HG02885 (cell line): ENCODE results near the gene KRT6C.

ENCODE experiments used
- ATAC-seq: cut with Tn5 transposase; IDR thresholded peaks from one replicate; pipeline ENCODE4 v1.9.1; 2021; ENCODE audit warnings: mild to moderate bottlenecking; ENCODE audit not compliant: unreplicated experiment, poor library complexity

Gene KRT6C

DNA sequence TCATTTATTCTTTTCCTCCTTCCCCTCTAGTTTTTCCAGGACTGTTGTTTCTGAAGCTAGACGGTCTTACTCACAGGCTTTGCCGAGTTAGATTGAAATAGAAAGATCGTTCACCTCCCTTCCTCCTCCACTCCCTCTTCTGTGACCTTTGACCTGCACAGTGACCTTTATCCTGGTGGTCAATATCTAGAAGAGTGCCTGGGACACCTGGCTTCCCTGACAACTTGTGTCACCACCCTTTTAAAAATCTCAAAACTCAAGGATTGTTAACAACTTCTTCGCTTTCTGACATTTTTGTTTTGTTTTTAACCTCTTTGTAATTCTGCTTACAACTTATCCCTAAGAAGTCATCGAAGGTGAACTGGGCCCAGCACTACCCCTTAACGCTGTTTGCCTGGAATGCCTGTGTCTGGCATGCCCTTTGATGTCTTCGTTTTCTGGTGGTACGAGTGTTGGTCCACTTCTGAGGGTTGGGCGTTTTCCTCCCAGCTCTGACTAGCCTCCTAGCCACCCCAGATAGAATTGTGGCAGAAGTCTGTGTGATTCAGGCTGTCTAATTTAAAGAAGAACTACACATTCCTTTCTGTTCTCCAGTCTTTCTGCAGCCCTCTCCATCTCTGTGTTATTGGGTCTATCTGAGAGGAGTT, 36.7 kb downstream of the KRT6C start:
- ATAC-seq = no peak

DNA sequence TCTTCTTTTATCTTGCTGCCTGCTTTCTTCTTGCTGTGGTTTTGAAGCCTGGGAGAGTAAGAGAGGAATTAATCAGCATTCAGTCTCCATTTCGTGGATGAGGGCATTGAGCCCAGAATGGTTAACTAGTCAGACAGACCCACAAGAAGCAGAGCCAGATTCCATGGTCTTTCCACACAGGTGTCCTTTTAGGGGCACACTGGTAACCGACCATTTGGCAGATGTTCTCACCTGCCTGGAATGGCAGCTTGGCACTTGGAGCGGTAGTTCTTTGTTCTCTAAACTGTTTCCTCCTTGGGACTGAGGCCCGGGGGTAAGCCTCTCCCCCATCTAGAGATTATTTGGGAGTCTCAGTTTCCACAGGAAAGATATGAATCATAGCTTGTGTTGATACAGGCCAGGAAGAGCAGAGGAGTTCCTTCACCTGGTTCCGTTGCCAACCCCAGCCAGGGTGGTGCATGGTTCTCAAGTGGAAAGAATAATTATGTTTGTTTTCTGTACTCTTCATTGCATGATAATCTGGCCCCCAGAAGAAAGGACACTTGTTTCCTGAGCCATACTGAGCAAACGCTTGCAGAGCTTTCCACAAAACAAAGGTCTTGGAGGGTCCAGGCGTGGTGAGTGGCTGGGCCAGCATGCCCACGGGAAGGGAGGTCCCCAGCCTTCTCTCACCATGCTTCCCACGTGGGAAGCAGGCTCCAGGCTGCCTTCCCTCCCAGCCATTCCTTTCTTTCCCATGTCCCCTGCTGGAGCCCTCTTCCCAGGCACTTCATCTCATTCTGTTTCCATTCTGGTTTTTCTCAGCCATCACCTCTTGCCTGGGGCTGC, 37.4 kb downstream of the KRT6C start:
- no peak for ATAC-seq

DNA sequence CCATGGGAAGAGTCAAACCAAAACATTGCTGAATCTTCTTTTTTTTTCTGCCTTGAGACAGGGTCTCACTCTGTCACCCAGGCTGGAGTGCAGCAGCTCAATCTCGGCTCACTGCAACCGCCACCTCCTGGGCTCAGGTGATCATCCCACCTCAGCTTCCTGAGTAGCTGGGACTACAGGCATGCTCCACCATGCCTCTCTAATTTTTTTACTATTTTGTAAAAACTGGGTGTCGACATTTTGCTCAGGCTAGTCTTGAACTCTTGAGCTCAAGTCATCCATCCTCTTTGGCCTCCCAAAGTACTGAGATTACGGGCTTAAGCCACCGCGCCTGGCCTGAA, 38.0 kb downstream of the KRT6C start:
- ATAC-seq = no peak

DNA sequence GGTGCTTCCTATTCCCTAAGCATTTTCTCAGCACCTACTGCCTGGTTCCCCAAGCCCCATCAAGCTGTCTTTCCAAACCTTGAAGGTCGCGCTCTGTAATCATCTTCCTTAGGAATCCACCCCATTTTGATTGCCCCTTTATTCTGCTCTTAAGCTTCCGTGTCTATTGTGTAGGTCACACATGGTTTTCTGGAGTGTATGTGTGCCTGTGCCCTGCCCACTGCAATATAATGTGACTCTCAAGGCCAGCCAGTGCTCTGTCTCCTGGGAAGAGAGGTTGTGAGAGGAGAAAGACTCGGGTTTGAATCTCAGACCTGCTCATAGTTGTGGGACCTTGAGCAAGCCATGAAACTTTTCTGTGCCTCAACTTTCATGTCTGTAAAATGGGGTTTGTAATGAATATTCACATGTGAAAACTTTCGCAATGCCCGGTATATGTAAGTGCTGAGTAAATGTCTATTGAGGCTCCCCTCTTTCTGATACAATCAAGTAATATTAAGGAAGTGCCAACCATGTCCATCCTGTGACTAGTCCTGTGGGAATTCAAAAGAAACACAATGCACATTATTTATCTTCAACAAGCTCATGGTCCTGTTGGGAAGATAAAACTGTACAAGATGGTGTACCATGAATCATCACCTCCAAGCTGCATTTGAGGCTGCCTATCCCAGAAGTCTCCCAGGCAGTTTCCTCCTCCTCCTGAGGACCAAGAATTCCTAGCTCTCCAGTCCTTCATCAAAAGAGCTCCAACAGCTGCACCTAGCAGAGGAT, 38.7 kb downstream of the KRT6C start:
- ATAC-seq = no peak

DNA sequence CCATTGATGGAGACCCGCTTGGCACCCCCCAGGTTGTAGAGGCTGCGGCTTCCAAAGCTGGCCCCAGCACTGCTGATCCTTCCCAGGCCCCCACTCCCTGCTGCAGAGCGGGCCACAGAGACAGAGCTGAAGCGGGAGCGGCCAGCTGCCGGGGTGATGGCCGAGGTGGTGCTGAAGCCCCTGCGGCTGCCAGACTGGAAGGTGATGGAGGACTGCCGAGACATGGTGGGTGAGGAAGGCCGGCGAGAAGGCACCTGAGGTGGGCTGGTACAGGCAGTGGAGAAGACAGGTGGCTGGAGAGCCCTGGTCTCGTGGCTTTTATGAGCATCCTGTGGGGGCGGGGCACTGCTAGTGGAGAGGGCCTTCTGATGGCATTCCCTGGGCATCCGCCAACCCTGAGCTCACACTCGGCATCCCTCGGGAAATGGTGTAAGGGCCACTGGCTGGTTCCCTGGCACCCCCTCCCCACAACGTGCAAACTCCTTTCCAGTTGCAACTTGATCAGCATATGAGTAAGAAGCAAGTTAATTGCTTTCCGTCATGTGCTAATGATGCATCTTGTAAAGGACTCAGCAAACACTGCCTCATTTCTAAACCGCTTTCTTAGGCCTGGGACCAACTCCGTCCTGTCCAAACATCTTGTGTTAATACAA, 39.4 kb downstream of the KRT6C start, which contains the start of gene KRT75:
KRT75 (minus strand) TSS at position 291 of the 653 bp plus-strand sequence; CDS start at position 224, 67 bp downstream.
- no peak for ATAC-seq

DNA sequence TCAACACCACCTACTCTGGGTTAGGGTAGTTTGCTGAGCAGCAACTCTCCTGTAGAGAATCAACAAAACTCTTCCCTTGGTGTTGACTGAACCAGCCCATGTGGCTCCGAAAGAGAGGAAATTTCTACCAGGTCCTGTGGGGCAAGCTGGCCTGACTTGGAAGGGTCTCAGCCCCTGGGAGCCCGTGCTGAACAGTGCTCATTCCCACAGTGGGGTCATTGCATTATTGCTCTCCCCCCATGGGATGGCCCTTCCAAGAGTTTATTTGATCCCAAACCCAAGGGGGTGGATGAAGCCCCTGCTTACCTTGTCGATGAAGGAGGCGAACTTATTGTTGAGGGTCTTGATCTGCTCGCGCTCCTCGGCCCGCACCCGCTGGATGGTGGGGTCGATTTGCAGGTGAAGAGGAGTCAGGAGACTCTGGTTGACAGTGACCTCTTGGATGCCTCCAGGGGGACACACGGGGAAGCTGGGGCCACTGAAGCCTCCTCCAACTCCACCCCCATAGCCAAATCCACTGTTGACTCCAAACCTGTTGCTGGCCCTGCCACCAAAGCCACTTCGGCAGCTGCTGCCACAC, 40.0 kb downstream of the KRT6C start:
- no peak for ATAC-seq

DNA sequence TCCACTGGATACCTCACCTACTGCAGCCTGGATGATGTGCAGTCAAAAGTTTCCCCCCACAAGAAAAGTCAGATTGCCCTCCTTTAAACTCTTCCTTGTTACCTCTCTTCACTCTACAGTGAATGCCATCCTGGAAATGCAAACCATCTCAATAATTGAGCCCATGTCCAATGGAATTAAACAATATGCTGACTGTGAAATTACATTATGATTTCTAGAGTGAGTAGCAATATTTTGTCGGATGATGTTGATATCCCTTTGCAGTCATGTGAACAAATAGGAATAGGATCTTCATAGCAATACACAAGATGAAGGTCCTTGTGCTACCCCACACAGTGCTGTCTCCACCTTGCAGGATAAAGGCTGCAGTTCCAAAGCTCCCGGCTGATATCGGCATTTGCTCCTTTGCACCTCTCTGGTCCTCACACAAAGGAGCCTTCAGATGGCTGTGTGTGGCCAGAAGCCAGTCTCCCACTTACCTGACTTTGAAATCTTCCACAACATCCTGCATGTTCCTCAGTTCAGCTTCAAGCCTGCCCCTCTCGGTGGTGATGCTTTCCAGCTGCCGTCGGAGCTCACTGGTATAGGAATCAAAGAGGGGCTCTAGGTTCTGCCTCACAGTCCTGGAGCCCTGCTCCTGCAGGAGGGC, 40.9 kb downstream of the KRT6C start:
- ATAC-seq = no peak

DNA sequence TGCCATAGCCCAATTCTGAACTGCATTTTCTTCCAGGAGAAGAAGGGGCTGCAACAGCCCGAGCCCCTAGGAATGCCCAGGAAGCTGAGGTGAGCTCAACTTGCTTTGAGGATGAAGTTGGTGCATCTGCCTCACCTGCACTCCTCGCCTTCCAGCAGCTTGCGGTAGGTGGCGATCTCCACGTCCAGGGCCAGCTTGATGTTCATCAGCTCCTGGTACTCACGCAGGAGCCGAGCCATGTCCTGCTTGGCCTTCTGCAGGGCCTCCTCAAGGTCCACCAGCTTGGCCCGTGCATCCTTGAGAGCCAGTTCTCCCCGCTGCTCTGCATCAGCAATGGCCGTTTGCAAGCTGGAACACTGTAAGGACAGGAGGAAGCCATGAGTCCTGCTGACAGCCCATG, 45.5 kb downstream of the KRT6C start:
- ATAC-seq = no peak

DNA sequence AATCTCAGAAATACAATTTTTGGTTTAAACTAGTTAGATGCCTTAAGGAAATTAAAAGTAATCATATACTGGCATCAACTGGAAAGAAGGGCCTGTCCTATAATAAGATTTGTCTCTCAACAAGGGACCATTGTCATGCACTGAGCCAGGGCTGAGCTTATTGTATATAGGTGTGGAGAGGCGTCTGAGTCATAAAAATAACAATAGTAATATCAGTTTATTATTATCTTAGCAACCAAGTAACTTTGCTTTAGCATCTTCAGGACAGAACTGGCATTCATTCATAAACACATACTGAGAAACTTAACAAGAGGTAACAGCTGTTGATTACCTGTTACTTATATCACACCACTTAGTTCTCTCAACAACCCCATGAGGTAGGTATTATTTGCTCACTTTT, 46.5 kb downstream of the KRT6C start:
- no peak for ATAC-seq

DNA sequence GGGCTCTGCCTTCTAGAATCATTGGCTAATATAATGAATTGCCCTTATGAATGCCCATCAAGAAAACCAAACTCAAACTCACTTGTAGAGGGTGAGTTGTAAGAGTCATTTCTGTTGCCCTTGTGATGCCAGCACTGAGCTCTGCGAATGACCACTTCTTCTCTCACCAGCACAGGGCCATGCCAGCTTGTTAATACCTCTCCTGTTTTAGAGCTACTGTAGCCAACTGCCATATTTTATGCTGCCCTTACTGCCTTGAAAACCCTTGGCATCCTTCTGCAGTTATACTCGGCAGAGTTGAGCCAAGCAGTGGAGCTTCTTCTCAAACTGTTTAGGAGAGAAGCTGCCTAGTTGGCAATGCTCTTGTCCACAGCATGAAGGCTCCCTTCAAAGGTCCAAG, 47.6 kb downstream of the KRT6C start:
- ATAC-seq = no peak

DNA sequence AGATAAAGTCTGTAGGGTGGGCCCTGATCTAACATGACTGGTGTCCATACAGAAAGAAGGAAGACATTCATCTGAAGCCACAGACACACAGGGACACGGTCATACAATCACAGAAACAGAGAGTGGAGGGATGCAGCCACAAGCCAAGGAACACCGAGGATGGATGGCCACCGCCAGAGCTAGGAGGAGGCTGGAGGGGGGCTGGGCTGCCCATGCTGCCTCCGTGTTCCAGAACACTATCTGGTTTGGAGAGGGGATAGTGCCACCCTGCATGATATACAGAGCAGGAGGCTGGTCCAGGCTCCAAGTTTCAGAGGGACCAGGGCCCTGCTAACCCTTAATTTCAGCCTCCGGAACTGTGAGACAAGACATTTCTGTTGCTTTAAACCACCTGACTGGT, 48.1 kb downstream of the KRT6C start:
- ATAC-seq = no peak

DNA sequence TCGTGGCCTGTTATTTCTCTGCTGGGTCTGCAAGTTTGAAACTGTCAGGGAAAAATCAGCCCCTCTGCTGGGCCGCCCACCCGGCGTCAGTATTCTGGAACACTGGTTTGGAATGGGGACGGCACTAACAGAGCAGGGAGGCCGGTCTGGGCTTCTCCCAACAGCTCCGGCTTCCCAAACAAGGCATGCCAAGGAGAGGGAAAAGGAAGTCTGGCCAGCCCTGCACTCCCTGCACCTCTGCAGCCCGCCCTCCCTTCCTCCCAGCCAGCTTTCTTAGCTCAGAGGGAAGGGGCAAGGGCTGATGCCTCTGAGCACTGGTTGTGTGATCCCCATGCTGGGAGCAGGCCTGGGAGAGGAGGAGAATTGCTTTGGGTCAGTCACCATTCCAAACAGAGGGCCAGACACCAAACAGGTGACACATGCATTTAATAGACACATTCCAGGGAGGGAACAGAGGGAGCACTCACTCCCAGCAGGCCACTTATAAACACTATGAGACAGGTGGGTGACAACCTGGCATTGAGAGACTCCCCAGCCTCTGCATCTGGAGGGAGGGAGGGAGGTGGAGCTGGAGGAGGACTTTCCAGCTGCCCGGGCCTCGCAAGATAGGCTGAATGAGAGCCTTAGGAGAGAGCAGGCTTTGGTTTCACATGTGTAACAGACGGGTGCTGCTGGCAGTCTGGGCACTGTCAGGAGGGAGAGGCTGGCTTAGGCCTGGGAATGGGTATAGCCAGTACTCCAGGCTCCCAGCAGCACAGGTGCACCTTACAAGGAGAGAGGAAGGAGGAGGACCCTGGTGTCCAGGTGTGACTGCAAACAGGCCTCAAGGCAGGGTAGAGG, 49.7 kb downstream of the KRT6C start:
- no peak for ATAC-seq

DNA sequence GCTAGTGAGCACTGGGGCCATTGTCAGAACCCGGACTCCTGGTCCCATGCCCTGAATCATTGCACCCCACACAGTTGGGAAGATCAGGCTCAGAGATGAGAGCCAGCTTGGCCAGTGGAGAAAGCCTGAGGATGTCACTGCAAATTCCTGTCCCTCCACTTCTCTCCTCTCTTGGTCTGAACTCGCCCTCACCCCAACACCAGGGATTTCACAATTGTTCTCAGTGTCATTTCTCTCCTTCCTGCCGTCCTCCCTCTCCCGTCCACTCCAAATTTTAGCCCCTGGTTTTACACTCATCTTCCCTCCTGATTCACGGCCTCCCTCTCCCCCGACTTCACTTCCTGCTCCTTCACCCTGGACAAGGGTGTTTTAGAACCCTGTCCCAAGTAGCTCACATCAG, 50.6 kb downstream of the KRT6C start:
- ATAC-seq = no peak

DNA sequence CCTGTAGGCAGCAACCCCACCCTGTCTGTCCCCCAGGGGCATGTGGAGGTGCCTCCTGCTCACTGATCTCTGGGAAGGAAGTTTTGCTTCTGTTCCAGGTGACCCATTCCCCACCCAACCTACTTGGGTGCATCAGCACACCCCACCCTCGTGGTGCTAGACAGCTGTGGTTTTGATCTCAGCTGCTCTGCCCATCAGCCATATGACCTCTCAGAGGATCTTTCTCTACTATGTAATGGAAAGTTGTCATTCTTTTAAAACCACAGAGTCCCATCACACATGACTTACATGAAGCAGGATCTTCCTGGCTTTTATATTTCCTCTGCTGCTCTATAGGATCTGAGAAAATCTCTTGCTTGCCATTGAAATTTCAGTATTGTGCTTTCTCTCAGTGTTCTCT, 53.9 kb downstream of the KRT6C start:
- ATAC-seq = no peak

DNA sequence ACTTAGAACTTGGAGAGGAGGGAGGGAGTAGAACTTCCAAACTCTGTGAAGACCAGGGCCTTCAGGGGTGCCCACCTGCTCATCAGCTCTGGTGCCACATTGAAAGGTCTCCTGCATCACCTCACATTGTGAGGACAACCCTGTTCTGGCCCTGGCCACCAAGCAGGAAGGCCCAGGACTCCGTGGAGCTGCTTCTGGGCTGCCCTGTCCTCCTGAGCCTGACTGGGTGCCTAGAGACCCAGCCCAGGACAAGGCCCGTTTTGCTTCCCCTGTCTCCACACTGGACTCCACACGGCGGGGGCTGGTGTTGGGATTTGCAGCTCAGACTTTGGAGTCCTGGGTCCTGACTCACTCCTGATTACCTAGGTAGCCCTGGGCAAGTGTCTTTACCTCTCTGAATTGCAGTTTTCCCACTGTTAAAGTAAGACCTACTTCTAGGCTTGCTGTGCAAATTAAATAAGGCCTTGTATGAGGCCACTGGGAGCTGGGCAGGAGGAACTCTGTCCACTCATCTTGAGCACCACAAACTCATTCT, 55.0 kb downstream of the KRT6C start:
- ATAC-seq = no peak
